GM23338 (cell line): ENCODE measurements around the gene DYNLT2. TPM values are rescaled to one million over a fixed set of nuclear protein-coding genes. Genes with fewer than 3 reads are reported as not detected.

Experiments
- ATAC-seq: fragments of 200-7000 bp; cut with Tn5 transposase; 3 replicates; pipeline ENCODE4 v1.9.1; 2020
- DNase-seq: peaks from one replicate; pipeline ENCODE4 v3.0.0-alpha.2; 2015; ENCODE audit warnings: low spot score
- H2AFZ ChIP-seq: fragments of 200-600 bp; sonication (generic); 2 replicates; pipeline ENCODE4 v1.8.0; 2016; ENCODE audit warnings: antibody characterized with exemption, mild to moderate bottlenecking, moderate library complexity
- H3F3A ChIP-seq: fragments of 200-600 bp; sonication (generic); replicated peaks from 2 replicates; pipeline ENCODE4 v1.8.0; 2017; ENCODE audit warnings: antibody characterized with exemption, mixed run types, low read depth
- H3K27ac ChIP-seq: fragments of 200-600 bp; sonication (generic); 2 replicates; pipeline ENCODE4 v1.6.1; 2016; ENCODE audit warnings: low read depth
- H3K27me3 ChIP-seq: fragments of 200-600 bp; sonication (generic); 2 replicates; pipeline ENCODE4 v1.8.0; 2016; ENCODE audit warnings: mild to moderate bottlenecking, mixed run types, moderate library complexity; ENCODE audit not compliant: insufficient read depth
- H3K36me3 ChIP-seq: fragments of 200-600 bp; sonication (generic); 2 replicates; pipeline ENCODE4 v1.8.0; 2016; ENCODE audit warnings: mild to moderate bottlenecking; ENCODE audit not compliant: insufficient read depth
- H3K4me1 ChIP-seq: fragments of 200-600 bp; sonication (generic); 2 replicates; pipeline ENCODE4 v1.8.0; 2016; ENCODE audit warnings: mild to moderate bottlenecking, moderate library complexity; ENCODE audit not compliant: insufficient read depth
- H3K4me2 ChIP-seq: fragments of 200-600 bp; sonication (generic); 2 replicates; pipeline ENCODE4 v1.7.1; 2017; ENCODE audit warnings: mixed run types
- H3K4me3 ChIP-seq: fragments of 200-600 bp; sonication (generic); 2 replicates; pipeline ENCODE4 v1.6.1; 2016; ENCODE audit warnings: mixed run types
- H3K79me2 ChIP-seq: fragments of 200-600 bp; sonication (generic); replicated peaks from 2 replicates; pipeline ENCODE4 v1.8.0; 2017; ENCODE audit warnings: mild to moderate bottlenecking; ENCODE audit not compliant: insufficient read depth
- H3K9me2 ChIP-seq: fragments of 200-600 bp; sonication (generic); 2 replicates; pipeline ENCODE4 v1.8.0; 2017; ENCODE audit not compliant: insufficient read depth
- H4K20me1 ChIP-seq: fragments of 200-600 bp; sonication (generic); replicated peaks from 2 replicates; pipeline ENCODE4 v1.8.0; 2017; ENCODE audit warnings: mild to moderate bottlenecking; ENCODE audit not compliant: insufficient read depth
- H3K27ac Mint-ChIP-seq: 2 replicates; pipeline ENCODE4 v1.8.0; 2020; ENCODE audit warnings: inconsistent platforms, mild to moderate bottlenecking, moderate library complexity, mixed read lengths
- H3K27me3 Mint-ChIP-seq: 3 replicates; pipeline ENCODE4 v1.8.0; 2022; ENCODE audit warnings: low read depth, mild to moderate bottlenecking, moderate library complexity, mixed read lengths, inconsistent platforms; ENCODE audit not compliant: insufficient read depth, poor library complexity
- H3K36me3 Mint-ChIP-seq: 3 replicates; pipeline ENCODE4 v1.8.0; 2021; ENCODE audit warnings: low read depth, mild to moderate bottlenecking, inconsistent platforms, moderate library complexity, mixed read lengths
- H3K4me1 Mint-ChIP-seq: 3 replicates; pipeline ENCODE4 v1.8.0; 2020; ENCODE audit warnings: mild to moderate bottlenecking, inconsistent platforms, mixed read lengths
- H3K4me3 Mint-ChIP-seq: 3 replicates; pipeline ENCODE4 v1.8.0; 2021; ENCODE audit warnings: moderate library complexity, mild to moderate bottlenecking, inconsistent platforms, mixed read lengths
- H3K9me3 Mint-ChIP-seq: 3 replicates; pipeline ENCODE4 v1.8.0; 2020; ENCODE audit warnings: moderate library complexity, mild to moderate bottlenecking, inconsistent platforms, mixed read lengths
- CREB1 ChIP-seq: fragments of 250-450 bp; sonication (Bioruptor Pico); IDR thresholded peaks from 2 replicates; pipeline ENCODE4 v1.5.0; 2020; ENCODE audit warnings: low read depth, mild to moderate bottlenecking, moderate library complexity
- ETS1 ChIP-seq: IDR thresholded peaks from 2 replicates; pipeline ENCODE4 v1.6.1; 2016; ENCODE audit warnings: antibody characterized with exemption
- EZH2 ChIP-seq: fragments of 200-600 bp; sonication (generic); IDR thresholded peaks from one replicate; pipeline ENCODE4 v1.8.0; 2017; ENCODE audit warnings: antibody characterized with exemption, mild to moderate bottlenecking, low read depth; ENCODE audit not compliant: unreplicated experiment
- EZH2phosphoT487 ChIP-seq: fragments of 200-600 bp; sonication (generic); IDR thresholded peaks from one replicate; pipeline ENCODE4 v1.8.1; 2018; ENCODE audit warnings: antibody characterized with exemption; ENCODE audit not compliant: unreplicated experiment
- JUNB ChIP-seq: IDR thresholded peaks from one replicate; pipeline ENCODE4 v1.6.1; 2016; ENCODE audit warnings: antibody characterized with exemption; ENCODE audit not compliant: unreplicated experiment
- NANOG ChIP-seq: IDR thresholded peaks from 2 replicates; pipeline ENCODE4 v1.6.1; 2016; ENCODE audit warnings: antibody characterized with exemption, borderline replicate concordance
- POLR2AphosphoS5 ChIP-seq: IDR thresholded peaks from 2 replicates; pipeline ENCODE4 v1.6.1; 2016; ENCODE audit warnings: antibody characterized with exemption, low read depth
- REST ChIP-seq: IDR thresholded peaks from one replicate; pipeline ENCODE4 v1.6.1; 2018; ENCODE audit warnings: antibody characterized with exemption; ENCODE audit not compliant: unreplicated experiment
- STAT1 ChIP-seq: IDR thresholded peaks from one replicate; pipeline ENCODE4 v1.6.1; 2016; ENCODE audit warnings: antibody characterized with exemption; ENCODE audit not compliant: unreplicated experiment
- ZNF114 ChIP-seq: fragments of 250-450 bp; sonication (Bioruptor Pico); IDR thresholded peaks from 2 replicates; pipeline ENCODE4 v1.5.0; 2020; ENCODE audit warnings: mild to moderate bottlenecking, moderate library complexity
- ZNF331 ChIP-seq: fragments of 250-450 bp; sonication (Bioruptor Pico); IDR thresholded peaks from 2 replicates; pipeline ENCODE4 v1.5.0; 2020; ENCODE audit warnings: low read depth, mild to moderate bottlenecking, moderate library complexity
- polyA plus RNA-seq: library from polyadenylated mRNA; unstranded; fragments of >200 nt; fragmentation: Nextera tagmentation; extraction: Ambion mirVana; gene quantifications from 2 replicates; pipeline ENCODE4 v1.2.1, GENCODE V29; 2016
- total RNA-seq: library from RNA; depleted of rRNA; stranded (reverse); fragments of >200 nt; shearing (Covaris generic); gene quantifications from 2 replicates; pipeline ENCODE4 v1.2.3, GENCODE V29; 2014
- TF ChIP-seq, protein P1 (sequence below): fragments of 250-450 bp; sonication (Bioruptor Pico); IDR thresholded peaks from 2 replicates; pipeline ENCODE4 v1.5.0; 2020; ENCODE audit warnings: mild to moderate bottlenecking, moderate library complexity
- TF ChIP-seq, protein P2 (sequence below), 2 experiments: fragments of 200-600 bp in 1 of 2; sonication (generic) in 1 of 2; conservative IDR thresholded peaks; 2 replicates each; pipeline versions ENCODE4 v1.5.1 to v1.6.1; 2016 to 2017; ENCODE audit warnings: antibody characterized with exemption in 2 of 2, low read depth in 2 of 2, mild to moderate bottlenecking in 2 of 2, moderate library complexity in 1 of 2

DYNLT2 gene
- total and polyA plus RNA-seq, 2 experiments from 2014 or later = 2.8 to 4.4 TPM

DNA sequence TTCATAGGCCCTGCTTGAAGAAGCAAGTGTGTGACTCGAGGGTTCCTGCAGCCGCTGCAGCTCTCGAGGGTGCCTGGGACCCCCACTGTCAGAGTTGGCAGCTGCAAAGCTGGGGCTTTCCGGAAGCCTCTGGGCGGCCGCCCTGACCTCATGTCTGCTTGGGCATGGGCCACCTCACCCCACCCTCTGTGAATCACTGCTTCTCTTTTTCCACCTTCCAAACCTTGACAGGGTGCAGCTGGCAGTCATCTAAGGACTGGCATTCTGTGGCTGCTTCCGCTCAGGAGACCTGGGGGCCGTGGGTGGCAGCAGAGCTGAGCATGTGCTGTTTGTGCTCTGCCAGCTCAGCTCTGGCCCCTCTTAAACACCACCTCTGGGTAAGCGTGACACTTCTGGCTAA, 32.0 kb upstream of the DYNLT2 start:
- Mint-ChIP-seq H3K4me3 (no peak overlapping the region), H3K9me3 (no peaks in the 10 kb centered on the region; the same call in 2 of the 3 replicates), H3K27me3 (peaks cover 9% of the 10 kb centered on the region), H3K36me3 (peaks cover 26% of the 10 kb centered on the region), H3K4me1 (peaks cover 2% of the 10 kb centered on the region; the same call in 1 of the 3 replicates), H3K27ac (no peak overlapping the region)
- Histone ChIP-seq H3K9me2 (no peaks in the 10 kb centered on the region), H3K4me2 (no peak overlapping the region), H3K27me3 (no peaks in the 10 kb centered on the region), H2AFZ (no peak overlapping the region), H3K79me2 (no peaks in the 10 kb centered on the region), H3K4me1 (no peaks in the 10 kb centered on the region), H3K27ac (no peak overlapping the region), H4K20me1 (no peaks in the 10 kb centered on the region), H3K4me3 (no peak overlapping the region), H3K36me3 (no peaks in the 10 kb centered on the region), H3F3A (no peaks in the 10 kb centered on the region)
- DNase-seq = no peak
- no peak for ATAC-seq
- TF ChIP-seq, protein P1, sequence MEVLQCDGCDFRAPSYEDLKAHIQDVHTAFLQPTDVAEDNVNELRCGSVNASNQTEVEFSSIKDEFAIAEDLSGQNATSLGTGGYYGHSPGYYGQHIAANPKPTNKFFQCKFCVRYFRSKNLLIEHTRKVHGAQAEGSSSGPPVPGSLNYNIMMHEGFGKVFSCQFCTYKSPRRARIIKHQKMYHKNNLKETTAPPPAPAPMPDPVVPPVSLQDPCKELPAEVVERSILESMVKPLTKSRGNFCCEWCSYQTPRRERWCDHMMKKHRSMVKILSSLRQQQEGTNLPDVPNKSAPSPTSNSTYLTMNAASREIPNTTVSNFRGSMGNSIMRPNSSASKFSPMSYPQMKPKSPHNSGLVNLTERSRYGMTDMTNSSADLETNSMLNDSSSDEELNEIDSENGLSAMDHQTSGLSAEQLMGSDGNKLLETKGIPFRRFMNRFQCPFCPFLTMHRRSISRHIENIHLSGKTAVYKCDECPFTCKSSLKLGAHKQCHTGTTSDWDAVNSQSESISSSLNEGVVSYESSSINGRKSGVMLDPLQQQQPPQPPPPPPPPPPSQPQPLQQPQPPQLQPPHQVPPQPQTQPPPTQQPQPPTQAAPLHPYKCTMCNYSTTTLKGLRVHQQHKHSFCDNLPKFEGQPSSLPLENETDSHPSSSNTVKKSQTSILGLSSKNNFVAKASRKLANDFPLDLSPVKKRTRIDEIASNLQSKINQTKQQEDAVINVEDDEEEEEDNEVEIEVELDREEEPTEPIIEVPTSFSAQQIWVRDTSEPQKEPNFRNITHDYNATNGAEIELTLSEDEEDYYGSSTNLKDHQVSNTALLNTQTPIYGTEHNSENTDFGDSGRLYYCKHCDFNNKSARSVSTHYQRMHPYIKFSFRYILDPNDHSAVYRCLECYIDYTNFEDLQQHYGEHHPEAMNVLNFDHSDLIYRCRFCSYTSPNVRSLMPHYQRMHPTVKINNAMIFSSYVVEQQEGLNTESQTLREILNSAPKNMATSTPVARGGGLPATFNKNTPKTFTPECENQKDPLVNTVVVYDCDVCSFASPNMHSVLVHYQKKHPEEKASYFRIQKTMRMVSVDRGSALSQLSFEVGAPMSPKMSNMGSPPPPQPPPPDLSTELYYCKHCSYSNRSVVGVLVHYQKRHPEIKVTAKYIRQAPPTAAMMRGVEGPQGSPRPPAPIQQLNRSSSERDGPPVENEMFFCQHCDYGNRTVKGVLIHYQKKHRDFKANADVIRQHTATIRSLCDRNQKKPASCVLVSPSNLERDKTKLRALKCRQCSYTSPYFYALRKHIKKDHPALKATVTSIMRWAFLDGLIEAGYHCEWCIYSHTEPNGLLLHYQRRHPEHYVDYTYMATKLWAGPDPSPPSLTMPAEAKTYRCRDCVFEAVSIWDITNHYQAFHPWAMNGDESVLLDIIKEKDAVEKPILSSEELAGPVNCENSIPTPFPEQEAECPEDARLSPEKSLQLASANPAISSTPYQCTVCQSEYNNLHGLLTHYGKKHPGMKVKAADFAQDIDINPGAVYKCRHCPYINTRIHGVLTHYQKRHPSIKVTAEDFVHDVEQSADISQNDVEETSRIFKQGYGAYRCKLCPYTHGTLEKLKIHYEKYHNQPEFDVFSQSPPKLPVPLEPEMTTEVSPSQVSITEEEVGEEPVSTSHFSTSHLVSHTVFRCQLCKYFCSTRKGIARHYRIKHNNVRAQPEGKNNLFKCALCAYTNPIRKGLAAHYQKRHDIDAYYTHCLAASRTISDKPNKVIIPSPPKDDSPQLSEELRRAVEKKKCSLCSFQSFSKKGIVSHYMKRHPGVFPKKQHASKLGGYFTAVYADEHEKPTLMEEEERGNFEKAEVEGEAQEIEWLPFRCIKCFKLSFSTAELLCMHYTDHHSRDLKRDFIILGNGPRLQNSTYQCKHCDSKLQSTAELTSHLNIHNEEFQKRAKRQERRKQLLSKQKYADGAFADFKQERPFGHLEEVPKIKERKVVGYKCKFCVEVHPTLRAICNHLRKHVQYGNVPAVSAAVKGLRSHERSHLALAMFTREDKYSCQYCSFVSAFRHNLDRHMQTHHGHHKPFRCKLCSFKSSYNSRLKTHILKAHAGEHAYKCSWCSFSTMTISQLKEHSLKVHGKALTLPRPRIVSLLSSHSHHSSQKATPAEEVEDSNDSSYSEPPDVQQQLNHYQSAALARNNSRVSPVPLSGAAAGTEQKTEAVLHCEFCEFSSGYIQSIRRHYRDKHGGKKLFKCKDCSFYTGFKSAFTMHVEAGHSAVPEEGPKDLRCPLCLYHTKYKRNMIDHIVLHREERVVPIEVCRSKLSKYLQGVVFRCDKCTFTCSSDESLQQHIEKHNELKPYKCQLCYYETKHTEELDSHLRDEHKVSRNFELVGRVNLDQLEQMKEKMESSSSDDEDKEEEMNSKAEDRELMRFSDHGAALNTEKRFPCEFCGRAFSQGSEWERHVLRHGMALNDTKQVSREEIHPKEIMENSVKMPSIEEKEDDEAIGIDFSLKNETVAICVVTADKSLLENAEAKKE (CRISPR knock-in tag) = no peak
- TF ChIP-seq EZH2phosphoT487 = no peak
- TF ChIP-seq POLR2AphosphoS5 = no peak
- TF ChIP-seq STAT1 = no peak
- TF ChIP-seq CREB1 (CRISPR knock-in tag) = no peak
- TF ChIP-seq ZNF331 (CRISPR knock-in tag) = no peak
- no peak for TF ChIP-seq NANOG
- TF ChIP-seq ZNF114 (CRISPR knock-in tag) = no peak
- no peak for TF ChIP-seq JUNB
- TF ChIP-seq, protein P2, sequence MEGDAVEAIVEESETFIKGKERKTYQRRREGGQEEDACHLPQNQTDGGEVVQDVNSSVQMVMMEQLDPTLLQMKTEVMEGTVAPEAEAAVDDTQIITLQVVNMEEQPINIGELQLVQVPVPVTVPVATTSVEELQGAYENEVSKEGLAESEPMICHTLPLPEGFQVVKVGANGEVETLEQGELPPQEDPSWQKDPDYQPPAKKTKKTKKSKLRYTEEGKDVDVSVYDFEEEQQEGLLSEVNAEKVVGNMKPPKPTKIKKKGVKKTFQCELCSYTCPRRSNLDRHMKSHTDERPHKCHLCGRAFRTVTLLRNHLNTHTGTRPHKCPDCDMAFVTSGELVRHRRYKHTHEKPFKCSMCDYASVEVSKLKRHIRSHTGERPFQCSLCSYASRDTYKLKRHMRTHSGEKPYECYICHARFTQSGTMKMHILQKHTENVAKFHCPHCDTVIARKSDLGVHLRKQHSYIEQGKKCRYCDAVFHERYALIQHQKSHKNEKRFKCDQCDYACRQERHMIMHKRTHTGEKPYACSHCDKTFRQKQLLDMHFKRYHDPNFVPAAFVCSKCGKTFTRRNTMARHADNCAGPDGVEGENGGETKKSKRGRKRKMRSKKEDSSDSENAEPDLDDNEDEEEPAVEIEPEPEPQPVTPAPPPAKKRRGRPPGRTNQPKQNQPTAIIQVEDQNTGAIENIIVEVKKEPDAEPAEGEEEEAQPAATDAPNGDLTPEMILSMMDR (conservative IDR thresholded peaks at IDR 0.05; ENCODE audit: low read depth in 2 of 2) = no peak
- no peak for TF ChIP-seq EZH2
- TF ChIP-seq ETS1 = no peak
- TF ChIP-seq REST = no peak
